ENCODE data around the gene NAV3.

DNA sequence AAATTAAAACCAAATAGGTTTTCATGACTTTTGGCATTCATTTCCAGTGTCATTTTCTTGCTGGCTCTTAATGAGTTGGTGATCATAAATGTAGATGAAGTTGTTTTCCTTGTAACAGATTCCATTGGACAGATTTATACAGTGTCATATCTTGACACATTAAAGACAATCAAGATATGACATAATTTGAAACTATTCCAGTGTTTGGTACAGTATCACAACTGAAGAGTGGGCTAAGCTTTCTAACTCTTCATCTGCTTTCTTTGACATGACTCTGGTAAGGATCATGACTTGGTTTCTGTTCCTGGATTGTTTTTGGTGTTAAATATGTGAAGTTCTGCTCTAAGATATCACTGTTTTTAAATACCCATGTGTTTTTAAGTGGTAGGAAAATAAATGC lies 289.6 kb downstream of the NAV3 start:
- TF ChIP-seq, protein P1, sequence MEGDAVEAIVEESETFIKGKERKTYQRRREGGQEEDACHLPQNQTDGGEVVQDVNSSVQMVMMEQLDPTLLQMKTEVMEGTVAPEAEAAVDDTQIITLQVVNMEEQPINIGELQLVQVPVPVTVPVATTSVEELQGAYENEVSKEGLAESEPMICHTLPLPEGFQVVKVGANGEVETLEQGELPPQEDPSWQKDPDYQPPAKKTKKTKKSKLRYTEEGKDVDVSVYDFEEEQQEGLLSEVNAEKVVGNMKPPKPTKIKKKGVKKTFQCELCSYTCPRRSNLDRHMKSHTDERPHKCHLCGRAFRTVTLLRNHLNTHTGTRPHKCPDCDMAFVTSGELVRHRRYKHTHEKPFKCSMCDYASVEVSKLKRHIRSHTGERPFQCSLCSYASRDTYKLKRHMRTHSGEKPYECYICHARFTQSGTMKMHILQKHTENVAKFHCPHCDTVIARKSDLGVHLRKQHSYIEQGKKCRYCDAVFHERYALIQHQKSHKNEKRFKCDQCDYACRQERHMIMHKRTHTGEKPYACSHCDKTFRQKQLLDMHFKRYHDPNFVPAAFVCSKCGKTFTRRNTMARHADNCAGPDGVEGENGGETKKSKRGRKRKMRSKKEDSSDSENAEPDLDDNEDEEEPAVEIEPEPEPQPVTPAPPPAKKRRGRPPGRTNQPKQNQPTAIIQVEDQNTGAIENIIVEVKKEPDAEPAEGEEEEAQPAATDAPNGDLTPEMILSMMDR (IDR thresholded peaks at IDR 0.05): no peak
- no peak for TF ChIP-seq POLR2A (IDR thresholded peaks at IDR 0.05)
